Cardiac septum (tissue), 1 donor: ENCODE measurements around the gene CACNA2D2. TPM values are rescaled to one million over a fixed set of nuclear protein-coding genes. Genes with fewer than 3 reads are reported as not detected.
A peak's percentile ranks its signal among the peaks of the same experiment; 100 is the strongest.

ENCODE experiments used
- DNase-seq: peaks from one replicate; pipeline ENCODE4 v3.0.0-alpha.2; 2020; ENCODE audit warnings: low spot score
- intact Hi-C: fragments of 100-400 bp; cut with DNase I; formaldehyde crosslinking; loops from one replicate; pipeline ENCODE4 v1.14.0; 2022
- total RNA-seq: library from RNA; stranded (reverse); fragmentation: NEBNext Ultra II Directional; extraction: Animal tissue kit (Norgen Biotek cat#: 25700); gene quantifications from one replicate; pipeline ENCODE4 v1.2.1, GENCODE V29; 2021
- donor health status: DM: no; HTN: no; CAD: no.

CACNA2D2 gene
- total RNA-seq, 1 donor from 2014 or later = 1.4 TPM

GRCh38 chr3:50412231-50412754 is 91.1 kb downstream of the CACNA2D2 start:
- intact Hi-C loops = no loop called here
- no peak for DNase-seq

- intact Hi-C loops = no loop called here
- no peak for DNase-seq
Measured at GRCh38 chr3:50411229-50411628, 92.2 kb downstream of the CACNA2D2 start.

GRCh38 chr3:50410608-50411139 is 92.8 kb downstream of the CACNA2D2 start:
- no peak for DNase-seq
- intact Hi-C loops = no loop called here

DNA sequence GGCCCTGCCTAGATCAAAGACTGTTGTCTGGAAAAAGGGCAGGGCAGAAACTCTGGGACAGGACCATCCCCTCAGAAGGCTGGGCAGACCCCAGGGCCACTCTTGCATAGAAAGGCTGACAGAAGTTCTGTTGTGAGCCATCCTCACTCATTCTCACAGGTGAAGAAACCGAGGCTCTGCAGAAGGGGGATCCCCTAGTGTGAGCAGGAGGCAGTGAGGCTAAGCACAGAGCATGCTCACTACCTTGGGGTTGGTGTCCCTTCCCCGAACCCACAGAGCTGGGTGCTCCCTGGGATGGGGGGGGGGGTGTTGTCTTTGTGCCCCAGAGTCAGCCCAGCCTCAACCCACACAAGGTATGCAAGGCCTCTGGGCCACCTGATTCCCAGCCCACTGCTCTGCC is 93.2 kb downstream of the CACNA2D2 start:
- no peak for DNase-seq
- intact Hi-C loops = no loop called here

- no peak for DNase-seq
Measured at GRCh38 chr3:50408443-50408944, 94.9 kb downstream of the CACNA2D2 start.

DNA sequence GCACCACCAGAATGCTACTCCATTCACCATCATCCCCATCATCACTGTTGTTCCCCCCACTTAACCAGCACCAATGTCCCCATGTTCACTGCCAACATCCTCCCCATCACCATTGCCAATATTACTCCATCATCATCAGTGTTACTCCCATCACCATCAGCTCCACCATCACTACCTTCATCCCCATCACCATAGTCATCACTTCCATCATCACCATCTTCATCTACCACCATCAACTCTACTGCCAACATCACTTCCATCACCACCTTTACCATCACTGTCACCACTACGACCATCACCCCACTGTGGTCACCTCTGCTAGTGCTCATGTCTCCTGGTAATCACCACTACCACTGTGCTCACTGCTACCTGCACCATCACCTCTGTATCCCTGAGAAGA is 96.9 kb downstream of the CACNA2D2 start:
- DNase-seq = no peak
- intact Hi-C loops = no loop called here

More at GRCh38 chr3:50408443-50408944, 94.9 kb downstream of the CACNA2D2 start:
- intact Hi-C loops = no loop called here

DNA sequence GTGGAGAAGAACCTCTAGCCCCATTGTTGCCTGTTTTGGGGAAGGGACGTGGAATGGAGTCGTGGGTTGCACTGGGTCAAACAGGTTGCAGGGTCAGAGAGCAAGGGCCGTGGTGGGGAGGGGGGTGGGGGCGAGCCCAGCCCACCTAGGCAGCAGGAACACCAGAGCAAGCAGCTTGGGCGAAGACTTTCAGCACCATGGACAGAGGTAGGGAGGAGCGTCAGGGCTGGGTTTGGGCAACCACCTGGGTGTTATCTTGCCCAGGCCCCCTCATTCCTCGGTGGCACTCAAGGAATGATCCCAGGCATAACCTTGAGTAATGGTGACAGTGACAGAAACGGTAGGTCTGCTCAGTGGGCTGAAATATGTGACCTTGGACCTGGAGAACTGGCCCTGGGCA is 98.2 kb downstream of the CACNA2D2 start:
- intact Hi-C loops = no loop called here
- DNase-seq = no peak

DNA sequence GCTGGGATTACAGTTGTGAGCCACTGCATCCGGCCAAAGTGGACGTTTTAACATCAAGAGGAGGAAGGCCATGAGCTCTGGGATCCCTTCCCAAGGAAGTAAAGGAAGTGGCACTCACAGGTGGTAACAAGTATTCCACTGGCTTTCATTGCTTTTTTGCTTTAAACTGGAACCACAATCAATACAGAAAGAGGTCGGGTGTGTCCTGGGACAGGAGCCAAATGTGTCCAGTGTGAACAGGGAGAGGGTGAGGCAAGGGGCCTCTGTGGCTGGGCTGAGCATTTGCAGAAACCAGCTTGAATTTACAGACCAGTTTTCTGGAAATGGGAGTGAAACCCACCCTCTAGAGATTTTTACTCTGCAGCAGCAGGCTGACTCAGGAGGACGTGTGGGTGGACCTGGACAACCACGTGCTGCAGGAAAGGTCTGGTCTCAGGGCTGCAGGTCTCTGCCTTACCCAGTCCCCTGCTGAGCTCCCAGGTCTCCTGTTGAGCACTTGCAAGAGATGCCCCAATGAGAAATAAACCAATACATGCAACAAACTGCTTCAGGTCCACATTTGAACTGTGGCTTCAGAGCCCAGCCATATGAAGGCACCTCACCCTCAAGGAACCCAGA is 101.3 kb downstream of the CACNA2D2 start:
- DNase-seq = no peak
- intact Hi-C loops = no loop called here

DNA sequence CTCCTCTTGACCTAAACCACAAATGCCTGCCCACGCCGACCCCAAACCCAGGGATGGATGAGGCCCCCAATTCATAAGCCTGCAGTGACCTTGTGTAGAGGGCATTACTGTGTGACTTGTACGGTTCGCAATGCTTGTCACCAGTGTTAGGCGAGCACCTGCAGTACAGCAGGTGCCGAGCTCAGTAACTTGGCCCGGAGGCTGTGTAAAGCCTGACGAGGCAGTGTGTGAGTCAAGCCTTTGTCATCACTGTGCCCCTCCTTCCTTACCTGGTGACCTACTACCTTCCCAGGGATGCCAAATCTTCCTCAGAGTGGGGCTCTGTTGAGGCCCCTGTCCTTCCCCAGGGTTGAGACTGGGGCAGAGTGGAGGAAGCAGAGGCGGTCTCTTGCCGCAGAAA is 106.9 kb downstream of the CACNA2D2 start:
- intact Hi-C loops = no loop called here
- DNase-seq = no peak

DNA sequence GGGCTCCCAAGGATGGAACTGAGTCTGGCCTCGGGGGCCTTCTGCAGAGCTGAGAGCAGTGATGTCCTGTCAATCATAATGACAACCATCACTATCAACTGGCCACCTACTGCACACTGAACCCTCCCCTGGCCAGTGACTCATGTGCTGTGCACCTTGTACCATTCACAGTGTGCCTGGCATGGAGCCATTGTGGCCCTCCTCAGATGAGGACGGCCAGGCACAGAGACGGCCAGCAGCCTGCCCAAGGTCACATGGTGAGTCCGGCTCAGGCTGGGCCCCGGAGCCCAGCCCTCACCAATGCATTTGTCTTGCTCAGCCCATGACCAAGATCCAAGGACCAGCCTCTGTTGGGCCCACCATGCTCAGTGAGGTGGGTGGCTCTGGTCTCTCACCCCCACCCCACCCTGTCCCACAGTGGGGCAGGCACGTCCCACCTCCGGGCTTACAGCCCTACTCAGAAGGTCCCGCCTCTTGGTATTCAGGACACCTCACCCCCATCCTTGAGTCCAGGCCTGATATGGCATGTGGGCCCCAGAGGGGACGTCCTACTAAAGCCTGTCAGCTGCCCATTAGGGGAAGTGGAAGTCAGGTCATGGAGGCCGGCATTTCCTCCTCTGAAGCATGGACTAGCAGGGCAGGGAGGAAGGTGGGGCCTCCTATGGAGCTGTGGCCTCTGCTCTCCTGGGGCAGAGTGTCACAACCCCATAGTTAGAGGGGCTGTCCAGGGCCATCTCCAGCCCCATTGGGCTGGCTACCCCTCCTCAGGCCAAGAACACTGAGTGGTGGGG is 108.2 kb downstream of the CACNA2D2 start:
- DNase-seq = no peak
- intact Hi-C loops = no loop called here

DNA sequence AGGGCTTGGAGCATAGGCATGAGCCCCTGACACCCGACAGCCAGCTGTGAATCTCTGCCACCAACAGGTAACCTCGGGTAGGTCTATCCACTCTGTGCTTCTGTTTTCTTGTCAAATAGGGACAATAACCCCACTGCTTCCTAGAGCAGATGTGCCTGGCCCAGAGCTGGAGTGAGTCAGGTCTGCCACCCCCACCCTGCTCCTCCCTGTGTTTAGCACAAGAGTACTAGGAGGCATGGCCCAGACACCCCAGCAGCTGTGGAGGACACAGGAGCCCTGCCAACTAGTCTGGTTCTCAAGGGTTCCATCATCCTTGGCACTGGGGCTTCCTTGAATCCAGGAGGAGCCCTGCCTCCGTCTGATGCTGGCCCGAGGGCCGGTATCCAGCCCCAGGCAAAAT is 110.4 kb downstream of the CACNA2D2 start:
- DNase-seq = no peak
- intact Hi-C loops = no loop called here

GRCh38 chr3:50392101-50392715 is 111.2 kb downstream of the CACNA2D2 start:
- intact Hi-C loops = no loop called here

DNA sequence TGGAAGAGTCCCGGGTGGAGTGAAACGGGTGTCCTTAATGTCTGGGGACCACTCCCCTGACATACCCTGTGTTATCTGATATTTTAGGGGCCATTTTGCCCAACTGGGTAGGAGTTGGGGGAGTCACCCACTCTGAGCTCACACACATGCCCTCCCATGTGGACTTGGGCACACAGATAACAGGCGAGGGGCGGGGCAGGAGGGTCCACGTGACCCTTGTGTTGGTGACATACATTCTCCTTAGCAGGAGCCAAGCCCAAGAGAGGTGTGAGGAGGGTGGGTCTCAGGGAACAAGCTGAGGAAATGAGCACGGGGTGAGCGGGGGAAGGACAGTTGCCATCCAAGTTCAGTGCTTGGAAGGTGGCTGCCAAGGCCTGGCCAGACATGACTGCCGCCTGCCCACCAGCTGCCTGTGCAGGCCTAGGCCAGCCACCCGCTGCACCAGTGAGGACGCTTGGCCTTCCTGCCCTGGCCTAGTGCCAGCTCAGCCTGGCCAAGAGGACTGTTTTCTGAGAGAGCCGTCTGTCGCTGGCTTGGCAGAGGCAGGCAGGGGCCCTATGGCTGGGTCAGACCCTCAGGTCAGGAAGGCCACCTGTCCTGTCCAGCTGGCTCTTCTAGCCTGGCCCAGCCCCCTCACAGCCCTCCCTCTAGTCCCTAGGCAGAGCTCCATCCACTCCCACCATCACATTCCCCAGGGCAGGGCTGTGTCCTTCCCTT is 112.8 kb downstream of the CACNA2D2 start:
- intact Hi-C loops = no loop called here
- peak; percentile 84 for DNase-seq

More at GRCh38 chr3:50392101-50392715, 111.2 kb downstream of the CACNA2D2 start:
- DNase-seq = no peak

DNA sequence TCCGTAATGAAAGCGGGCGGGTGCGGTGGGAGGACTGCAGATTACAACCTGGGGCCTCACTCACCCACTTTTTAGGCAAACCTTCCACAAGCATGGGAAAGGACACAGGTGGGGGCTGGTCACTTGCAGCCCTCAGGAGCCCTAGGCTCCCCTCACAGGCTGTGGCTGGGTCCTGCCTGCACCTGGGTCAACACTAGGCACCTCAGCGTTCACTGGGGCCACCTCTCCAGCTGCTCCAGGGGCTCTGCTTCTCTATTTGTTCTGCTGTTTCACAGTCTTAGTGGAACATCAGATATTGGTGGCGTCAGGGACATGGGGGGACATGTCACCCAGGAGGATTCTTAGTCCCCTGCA is 114.0 kb downstream of the CACNA2D2 start:
- DNase-seq = no peak
- intact Hi-C loops = no loop called here

- no peak for DNase-seq
- intact Hi-C loops = no loop called here
Measured at GRCh38 chr3:50388720-50389413, 114.6 kb downstream of the CACNA2D2 start.

DNA sequence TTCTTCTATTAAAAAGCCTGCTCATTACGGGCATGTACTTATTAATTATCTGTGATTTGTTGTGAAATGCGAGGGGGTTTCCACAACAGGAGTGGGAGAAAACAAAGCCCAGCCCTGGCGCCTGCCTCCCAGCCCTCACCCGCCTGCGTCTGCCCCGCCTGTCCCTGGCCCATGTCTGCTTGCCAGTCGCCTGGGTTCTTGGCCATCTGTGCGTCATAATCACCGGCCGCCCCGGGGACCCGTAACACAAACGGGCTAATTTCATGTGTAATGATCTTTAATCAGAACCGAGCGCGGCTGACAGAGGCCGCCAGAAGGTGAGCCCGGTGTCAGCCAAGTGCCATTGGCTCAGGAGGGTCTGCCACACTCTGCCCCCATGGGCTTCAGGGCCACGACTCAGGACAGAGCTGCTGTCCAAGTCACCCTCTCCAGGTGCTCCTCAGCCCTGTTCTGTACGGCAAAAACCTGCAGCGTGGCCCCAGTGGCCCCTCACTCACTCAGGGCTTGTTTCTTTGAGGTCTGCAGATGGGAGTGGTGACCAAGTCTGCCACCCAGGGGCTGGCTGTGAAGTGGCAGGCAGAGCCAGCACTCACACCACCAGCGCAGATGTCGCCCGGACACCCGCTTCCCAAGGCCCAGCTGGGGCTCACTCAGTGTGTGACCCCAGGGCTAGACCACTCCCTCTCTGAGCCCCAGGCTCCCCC is 115.3 kb downstream of the CACNA2D2 start:
- intact Hi-C loops = no loop called here
- no peak for DNase-seq

GRCh38 chr3:50385754-50386153 is 117.7 kb downstream of the CACNA2D2 start:
- no peak for DNase-seq
- intact Hi-C loops = no loop called here

GRCh38 chr3:50383750-50384149 is 119.7 kb downstream of the CACNA2D2 start:
- no peak for DNase-seq
- intact Hi-C loops = no loop called here
